Measurements from ENCODE around the gene SH3TC1.

Gene SH3TC1

DNA sequence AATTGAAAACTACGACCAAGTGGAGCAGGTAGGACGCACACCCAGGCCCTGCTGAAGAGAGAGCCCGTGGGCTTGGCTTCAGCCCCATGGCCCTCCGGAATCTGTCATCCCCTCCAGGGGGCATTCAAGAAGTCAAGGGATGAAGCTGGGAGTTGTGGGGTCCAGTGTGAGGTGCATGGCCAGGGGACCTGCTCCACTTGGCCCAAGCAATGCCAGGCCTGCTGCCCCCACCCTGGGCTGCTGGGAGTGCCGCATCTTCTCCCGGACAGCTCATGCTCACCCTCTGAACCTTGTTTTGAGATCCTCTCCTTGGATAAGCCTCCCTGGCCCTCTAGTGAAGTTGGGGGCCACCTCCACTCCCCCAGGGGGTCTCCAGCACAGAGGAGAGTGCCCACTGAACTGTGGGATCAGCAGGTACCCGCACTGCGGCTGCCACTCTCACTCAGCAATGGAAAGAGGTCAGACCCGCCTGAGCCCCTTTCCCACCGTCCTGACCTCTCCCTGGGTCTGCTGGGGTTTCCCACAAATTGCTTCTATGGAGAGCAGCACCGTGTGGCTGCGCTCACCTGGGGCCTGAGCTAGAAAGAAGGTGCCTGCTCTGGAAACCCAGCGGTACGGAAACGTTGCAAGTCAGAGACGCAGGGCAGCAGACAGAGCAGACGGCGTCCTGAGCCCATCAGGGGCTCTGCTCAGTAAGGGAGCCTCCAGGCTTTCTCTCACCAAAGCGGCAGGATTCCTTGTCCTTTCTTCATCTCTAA lies 35.5 kb upstream of the SH3TC1 start:
- no peak for DNase-seq (ENCODE audit: low spot score)

- DNase-seq (ENCODE audit: low spot score) = no peak
Observed at GRCh38 chr4:8164194-8164565, 34.9 kb upstream of the SH3TC1 start.

- DNase-seq (ENCODE audit: low spot score) = no peak
Observed at GRCh38 chr4:8164687-8165086, 34.4 kb upstream of the SH3TC1 start.

DNA sequence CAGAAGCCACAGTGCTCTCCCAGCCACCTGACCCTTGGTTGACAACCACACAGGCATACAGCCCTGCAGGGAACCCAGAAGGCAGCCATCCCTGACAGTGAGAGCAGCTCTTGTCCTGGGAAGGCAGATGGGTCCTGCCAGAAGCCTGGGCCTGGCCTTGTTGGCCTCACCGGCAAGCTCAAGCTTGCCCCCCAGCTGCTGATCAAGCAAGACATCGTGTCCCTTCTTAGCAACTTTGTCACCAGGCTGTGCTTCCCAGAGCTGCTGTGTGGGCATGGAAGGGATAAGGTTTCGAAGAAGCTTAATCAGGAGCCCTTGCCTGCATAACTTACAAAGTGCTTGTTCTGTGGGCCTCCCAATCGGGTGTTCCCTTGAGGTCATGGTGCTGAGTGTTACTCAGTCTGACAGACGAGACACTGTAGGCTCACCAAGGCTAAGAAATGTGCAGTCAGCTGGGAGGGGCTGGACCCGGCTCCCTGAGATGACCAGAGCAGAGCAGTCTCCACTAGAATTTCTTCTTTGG lies 33.7 kb upstream of the SH3TC1 start:
- DNase-seq (ENCODE audit: low spot score) = no peak

DNA sequence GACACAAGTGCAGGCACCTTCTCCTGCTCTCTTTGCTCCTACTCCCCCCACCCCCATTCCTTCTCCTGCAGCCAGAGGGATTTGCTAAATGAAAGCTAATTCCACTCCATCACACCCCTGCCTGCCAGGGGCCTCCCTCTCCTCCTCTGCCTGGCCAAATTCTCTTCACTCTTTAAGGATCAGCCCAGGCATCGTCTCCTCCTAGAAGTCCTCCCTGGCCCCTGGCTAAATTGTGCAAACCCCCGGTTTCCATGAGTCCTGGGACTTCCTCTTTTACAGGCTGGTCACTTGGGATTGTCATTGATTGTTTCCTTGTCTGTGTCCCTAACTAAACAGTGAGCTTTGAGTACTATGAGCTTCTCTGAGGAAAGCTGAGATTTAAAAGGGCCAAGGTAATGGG lies 31.8 kb upstream of the SH3TC1 start:
- no peak for DNase-seq (ENCODE audit: low spot score)

- no peak for DNase-seq (ENCODE audit: low spot score)
Observed at GRCh38 chr4:8167815-8168214, 31.3 kb upstream of the SH3TC1 start.

GRCh38 chr4:8168232-8168631 lies 30.9 kb upstream of the SH3TC1 start:
- DNase-seq (ENCODE audit: low spot score) = no peak

DNA sequence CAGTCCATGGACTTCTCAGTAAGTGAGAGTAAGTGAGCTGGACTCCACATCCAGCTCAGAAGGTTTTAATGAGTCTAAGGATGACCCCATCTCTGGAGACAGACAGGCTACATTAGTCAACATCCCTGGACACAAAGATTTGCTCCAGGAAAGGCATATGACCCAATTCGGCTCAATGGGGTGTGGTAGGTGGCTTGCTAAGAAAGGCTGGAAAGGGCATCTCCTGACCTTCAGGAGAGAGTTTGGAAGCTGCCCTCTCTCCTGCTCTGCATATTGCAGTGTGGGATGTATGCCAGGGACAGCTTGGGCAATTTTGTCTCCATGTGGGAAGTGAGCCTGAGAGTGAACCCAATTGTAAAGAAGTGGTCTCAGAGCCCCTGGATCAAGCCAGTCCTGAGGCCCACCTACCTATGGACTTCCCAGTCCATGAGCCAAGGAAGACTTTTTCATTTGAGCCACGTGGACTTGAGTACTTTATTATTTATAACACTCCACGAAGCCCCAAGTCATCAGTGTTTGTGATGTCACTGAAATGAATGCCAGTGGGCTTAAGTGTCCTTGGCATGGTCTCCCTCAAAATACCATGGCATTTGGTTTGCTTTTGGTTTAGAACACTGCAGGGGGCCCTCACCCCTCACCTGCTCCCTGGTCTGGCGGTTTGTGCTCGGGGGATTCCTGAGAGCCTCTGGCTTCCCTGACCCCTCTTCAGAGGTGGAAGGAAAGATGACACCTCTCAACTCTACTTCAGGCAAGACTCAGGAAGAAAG lies 30.1 kb upstream of the SH3TC1 start:
- no peak for DNase-seq (ENCODE audit: low spot score)

DNA sequence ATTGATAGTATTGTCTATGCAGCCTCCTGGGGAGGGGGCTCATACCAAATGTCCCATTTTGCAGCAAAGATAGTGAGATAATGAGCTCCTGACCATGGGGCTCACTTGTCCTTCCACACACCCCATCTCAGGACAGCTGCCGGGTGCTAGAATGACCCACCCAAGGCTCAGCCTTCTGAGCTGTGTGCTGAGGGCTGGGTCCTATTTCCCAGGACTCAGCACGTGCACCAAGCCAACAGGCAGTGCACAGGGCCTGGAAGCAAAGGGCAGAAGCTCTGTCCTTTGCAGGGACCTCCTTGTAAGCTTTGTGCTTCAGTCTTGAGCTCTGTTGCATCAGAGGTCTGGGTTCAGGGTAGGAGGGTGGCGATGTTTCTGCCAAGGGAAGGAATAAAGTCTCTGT lies 29.3 kb upstream of the SH3TC1 start:
- DNase-seq (ENCODE audit: low spot score) = no peak

- DNase-seq (ENCODE audit: low spot score) = no peak
Observed at GRCh38 chr4:8170341-8170740, 28.7 kb upstream of the SH3TC1 start.

- no peak for DNase-seq (ENCODE audit: low spot score)
Observed at GRCh38 chr4:8171266-8171665, 27.8 kb upstream of the SH3TC1 start.

- DNase-seq (ENCODE audit: low spot score) = no peak
Observed at GRCh38 chr4:8171984-8172924, 26.8 kb upstream of the SH3TC1 start.

DNA sequence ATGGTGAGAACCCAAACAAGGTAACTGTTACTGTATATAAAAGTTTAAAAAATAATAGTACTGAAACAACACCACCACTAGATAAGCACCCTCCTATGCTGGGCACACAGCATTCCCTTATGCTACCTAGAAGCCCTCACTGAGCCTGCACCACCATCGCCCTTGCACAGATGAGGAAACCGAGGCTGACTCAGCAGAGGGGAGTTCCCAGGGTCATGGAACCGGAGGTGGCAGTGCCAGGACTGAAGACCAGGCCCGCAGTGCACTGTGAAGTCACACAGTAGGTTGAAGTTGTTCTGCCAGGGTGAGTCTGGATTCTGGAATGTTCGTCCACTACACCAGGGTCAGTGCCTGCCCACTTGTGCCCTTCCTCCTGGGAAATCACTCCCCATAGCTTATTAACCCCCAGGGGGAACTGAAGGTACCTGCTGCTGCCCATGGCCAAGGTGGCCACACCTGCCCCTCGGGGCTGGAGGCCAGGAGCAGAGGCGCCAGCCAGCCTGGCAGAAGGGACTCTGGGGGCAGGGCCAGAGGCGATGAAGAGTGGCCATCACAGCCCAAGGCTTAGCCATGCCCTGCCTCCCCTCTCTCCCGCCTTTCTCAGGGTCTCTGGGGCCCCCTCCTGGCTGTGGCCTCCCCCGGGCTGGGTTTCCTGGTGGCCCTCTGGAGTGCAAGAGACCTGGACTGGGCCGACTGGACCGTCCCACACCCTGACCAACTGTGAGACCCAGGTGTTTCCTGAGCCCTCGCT lies 25.4 kb upstream of the SH3TC1 start:
- no peak for DNase-seq (ENCODE audit: low spot score)

DNA sequence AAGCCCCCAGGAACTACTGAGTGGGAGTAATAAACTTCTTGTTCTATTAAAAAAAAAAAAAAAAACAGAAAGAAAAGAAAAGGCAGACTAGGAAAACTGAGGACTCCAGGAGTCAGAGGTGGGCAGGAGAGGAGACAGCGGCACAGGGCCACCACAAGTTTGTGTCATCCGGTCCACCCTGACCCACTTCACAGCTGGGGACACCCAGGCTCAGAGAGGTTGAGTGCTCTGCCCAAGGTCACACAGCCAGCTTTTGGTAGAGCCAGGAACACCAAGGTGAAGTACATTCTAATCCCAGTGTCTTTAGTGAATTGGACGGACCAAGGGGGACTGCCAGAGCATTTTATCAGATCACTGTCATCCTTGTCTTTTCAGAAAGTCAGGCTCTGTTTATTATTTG lies 24.1 kb upstream of the SH3TC1 start:
- DNase-seq (ENCODE audit: low spot score) = no peak

DNA sequence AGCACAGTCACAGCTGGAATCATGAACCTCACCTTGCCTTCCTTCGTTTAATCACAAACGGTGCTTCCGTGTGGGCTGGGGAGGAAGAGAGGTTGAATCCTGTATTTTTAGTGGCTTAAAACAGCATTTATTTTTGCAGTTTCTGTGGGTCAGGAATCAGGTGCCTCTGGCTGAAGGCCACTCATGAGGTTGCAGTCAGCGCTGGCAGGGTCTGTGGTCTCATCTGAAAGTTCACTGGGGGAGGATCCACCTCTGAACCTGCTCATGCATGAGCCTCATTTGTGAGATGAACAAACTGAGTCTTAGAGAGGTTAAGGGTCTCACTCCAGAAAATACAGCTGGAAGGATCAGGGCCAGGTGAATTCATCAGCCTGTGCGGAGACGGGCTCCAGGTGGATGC lies 23.4 kb upstream of the SH3TC1 start:
- no peak for DNase-seq (ENCODE audit: low spot score)

DNA sequence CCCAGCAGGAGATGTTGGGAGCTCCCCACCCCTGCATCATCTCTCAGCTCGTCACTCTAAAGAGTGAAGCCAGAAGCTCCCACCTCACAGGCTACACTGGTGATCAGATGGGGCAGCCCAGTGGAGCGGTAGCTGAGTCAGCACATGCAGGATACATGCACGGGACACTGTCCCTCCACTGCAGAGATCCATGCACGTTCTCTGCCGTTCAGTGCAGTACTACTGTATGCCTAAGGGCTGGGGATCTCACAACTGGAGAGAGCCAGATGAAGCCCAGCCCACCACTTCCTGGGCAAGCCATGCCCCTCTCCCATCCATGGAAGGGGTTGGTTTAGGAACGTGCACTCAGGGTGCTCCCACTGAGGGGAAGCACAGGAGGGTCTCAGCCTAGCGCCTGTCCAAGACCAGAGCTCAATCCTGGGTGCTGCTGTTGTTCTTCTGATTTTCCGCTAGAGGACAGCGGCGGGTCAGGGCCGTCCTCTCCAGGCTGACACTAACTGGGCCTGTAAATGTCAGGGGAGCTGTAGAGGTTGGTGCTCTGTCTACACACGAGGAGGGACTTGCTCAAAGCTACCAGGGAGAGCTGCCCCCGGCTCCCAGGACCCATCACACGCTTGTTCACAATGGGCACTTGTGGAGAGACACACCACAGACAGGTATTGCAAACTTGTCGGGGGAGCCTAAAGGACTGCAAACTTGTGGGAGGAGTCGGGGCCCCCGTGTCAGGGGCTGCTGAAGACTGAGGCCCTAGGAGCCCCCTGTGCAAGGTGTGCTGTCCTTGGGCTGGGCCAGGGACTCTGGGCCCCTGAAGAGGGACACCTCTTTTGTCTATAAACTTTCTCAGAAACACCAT lies 22.3 kb upstream of the SH3TC1 start:
- peak; percentile 75 for DNase-seq (ENCODE audit: low spot score)

DNA sequence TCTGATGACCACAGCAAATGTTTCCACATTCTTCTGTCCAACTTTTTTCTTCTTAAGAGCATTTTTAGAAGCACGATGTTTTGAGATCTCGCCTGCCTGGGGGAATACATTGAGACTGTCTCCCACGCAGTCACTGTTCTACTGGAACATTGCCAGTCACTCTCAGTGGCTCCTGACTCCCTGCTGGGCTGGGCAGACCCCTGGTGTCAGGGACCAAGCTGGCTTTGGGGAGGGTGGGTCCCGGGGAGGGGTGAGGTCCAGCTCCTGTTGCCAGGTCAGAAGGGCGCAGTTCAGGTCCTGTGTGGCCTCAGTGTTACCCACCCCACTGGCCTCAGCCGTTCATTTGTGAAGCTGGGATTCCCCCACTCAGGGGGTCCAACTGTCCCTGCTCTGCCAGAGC lies 21.5 kb upstream of the SH3TC1 start:
- DNase-seq (ENCODE audit: low spot score) = no peak

DNA sequence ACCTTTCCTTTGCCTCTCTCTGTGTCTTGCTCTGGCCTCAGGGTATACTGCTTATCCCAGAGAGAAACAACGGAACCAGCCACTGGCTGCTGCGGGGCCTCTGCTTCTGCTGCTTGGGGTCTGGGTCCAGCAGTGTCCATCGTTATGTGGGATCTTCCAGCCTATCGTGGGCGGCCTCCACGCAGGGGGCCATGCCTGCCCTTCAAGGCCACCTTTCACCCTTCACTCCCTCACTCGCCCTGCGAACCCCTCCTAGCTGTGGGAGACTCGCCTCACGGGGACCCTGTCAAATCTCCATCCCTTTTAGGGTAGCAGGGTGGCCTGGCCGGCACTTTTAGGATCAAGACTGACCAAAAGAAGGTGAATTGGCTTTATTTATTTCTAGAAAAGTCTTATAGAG lies 21.1 kb upstream of the SH3TC1 start:
- DNase-seq (ENCODE audit: low spot score) = no peak

- no peak for DNase-seq (ENCODE audit: low spot score)
Observed at GRCh38 chr4:8179074-8179473, 20.0 kb upstream of the SH3TC1 start.

GRCh38 chr4:8179771-8180170 lies 19.3 kb upstream of the SH3TC1 start:
- no peak for DNase-seq (ENCODE audit: low spot score)
